ENCODE results near the gene SMYD3. TPM values are rescaled to one million over a fixed set of nuclear protein-coding genes. Genes with fewer than 3 reads are reported as not detected.

SMYD3 gene
- total RNA-seq, 4 donors from 2014 or later: 10.5 to 36.4 (median 22.5) TPM

DNA sequence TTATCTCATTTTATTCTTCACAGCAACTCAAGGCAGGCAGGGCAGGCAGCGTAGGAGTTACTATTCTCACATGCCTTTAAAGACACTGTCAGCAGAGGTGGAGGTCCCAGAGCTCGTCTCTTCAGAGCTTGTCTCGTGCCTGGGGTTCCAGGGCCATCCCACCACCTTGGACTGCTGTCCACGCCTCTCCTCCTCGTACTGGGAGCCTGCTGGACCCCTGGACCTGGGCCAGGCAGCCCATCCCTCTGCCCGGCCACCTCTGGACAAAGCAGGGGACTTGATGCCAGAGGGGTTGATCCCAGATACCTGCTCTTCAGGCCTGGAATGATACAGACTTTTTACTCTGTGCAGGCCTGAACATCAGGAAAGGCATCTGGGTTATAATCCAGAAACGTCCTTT, 805.4 kb downstream of the SMYD3 start:
- intact Hi-C loops (cut with DNase I; ENCODE audit: low total_unique reads): no loop called here
- no peak overlapping the region for H3K4me3 ChIP-seq
- H3K27me3 ChIP-seq: no peaks in the 10 kb centered on the region
- no peak for TF ChIP-seq CTCF (IDR thresholded peaks at IDR 0.05)
- no peak for TF ChIP-seq POLR2A (IDR thresholded peaks at IDR 0.05)
- no peak for DNase-seq
- H3K27ac ChIP-seq: no peak overlapping the region
- no peaks in the 10 kb centered on the region for H3K36me3 ChIP-seq
- H3K4me1 ChIP-seq: no peaks in the 10 kb centered on the region
- H3K9me3 ChIP-seq: no peaks in the 10 kb centered on the region

DNA sequence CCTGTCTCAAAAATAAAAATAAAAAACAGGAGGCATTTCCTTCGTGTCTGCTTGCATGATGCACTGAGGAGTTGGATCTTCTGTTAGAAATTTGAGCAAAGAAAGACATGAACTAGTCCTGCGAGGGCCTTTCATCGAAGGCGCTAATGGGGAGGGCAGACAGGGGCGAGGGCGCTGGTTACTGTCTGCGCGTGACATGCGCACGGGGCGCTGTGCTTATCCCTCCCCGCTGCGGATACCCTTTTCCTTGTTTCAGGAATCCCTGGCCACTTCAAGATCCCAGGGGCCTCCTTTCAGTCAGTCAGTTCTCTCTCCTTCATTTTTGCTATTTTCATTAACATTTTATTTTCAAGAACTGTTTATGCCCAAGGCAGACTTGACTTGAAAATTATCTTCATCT, 806.4 kb downstream of the SMYD3 start:
- no peak for DNase-seq
- Histone ChIP-seq H3K4me3 (no peak overlapping the region), H3K9me3 (no peaks in the 10 kb centered on the region), H3K27ac (no peak overlapping the region), H3K36me3 (no peaks in the 10 kb centered on the region), H3K4me1 (no peaks in the 10 kb centered on the region), H3K27me3 (no peaks in the 10 kb centered on the region)
- intact Hi-C loops (cut with DNase I; ENCODE audit: low total_unique reads): no loop called here
- TF ChIP-seq POLR2A (IDR thresholded peaks at IDR 0.05): no peak
- TF ChIP-seq CTCF (IDR thresholded peaks at IDR 0.05): no peak

Small RNAs within 50 kb of the gene (small RNA-seq; reads per million reads assigned to genes)
- gene AL356583.2 (not detected), gene RF00019 (not detected), gene RNU6-1283P (not detected)

Other genes starting within 250 kb of the SMYD3 start
- 10 to 100 TPM in 1 of 4 donors, 1 to 10 TPM in 3; 3.5 to 25.0 (median 8.8) TPM for gene TFB2M, start 59.0 kb upstream of the SMYD3 start, total RNA-seq
- 10 to 100 TPM; 19.7 to 31.0 (median 29.2) TPM for gene CNST, start 59.2 kb upstream of the SMYD3 start, total RNA-seq
- gene SCCPDH, start 217.1 kb upstream of the SMYD3 start, total RNA-seq: 10 to 100 TPM; 12.9 to 53.4 (median 22.1) TPM